Keratinocyte (primary cell): ENCODE results near the gene ABAT. TPM values are rescaled to one million over a fixed set of nuclear protein-coding genes. Genes with fewer than 3 reads are reported as not detected.

ENCODE experiments used
- DNase-seq: peaks from one replicate; pipeline ENCODE4 v3.0.0-alpha.2; 2011; ENCODE audit warnings: low read depth, missing footprints, low spot score
- FAIRE-seq: peaks from 2 replicates; lab custom pipeline; 2011; peaks lifted over from hg19 to GRCh38; lab: Jason Lieb, UNC
- H2AFZ ChIP-seq: 2 replicates; pipeline ENCODE4 v1.6.0; 2012; ENCODE audit warnings: low read length, control low read depth, inconsistent platforms; ENCODE audit not compliant: control insufficient read depth
- H3K27ac ChIP-seq: 2 replicates; pipeline ENCODE4 v1.5.1; 2011; ENCODE audit warnings: low read length; ENCODE audit not compliant: control insufficient read depth, insufficient read depth
- H3K27me3 ChIP-seq: 3 replicates; pipeline ENCODE4 v1.6.0; 2011; ENCODE audit warnings: low read length; ENCODE audit not compliant: control insufficient read depth, insufficient read depth; ENCODE audit errors: extremely low read depth
- H3K36me3 ChIP-seq, 2 experiments: 2 replicates in 1 of 2; 3 replicates in 1 of 2; pipeline ENCODE4 v1.5.1; 2011; ENCODE audit warnings: low read length in 2 of 2, mild to moderate bottlenecking in 1 of 2; ENCODE audit not compliant: control insufficient read depth in 2 of 2, insufficient read depth in 2 of 2; ENCODE audit errors: extremely low read depth in 1 of 2
- H3K4me1 ChIP-seq: 3 replicates; pipeline ENCODE4 v1.5.1; 2011; ENCODE audit warnings: low read length; ENCODE audit not compliant: control insufficient read depth, insufficient read depth; ENCODE audit errors: extremely low read depth
- H3K4me2 ChIP-seq: 3 replicates; pipeline ENCODE4 v1.6.0; 2011; ENCODE audit warnings: low read depth, low read length; ENCODE audit not compliant: control insufficient read depth, insufficient read depth; ENCODE audit errors: extremely low read depth
- H3K4me3 ChIP-seq, 3 experiments: fragments of 200-600 bp in 1 of 3; sonication (generic) in 1 of 3; 2 replicates in 2 of 3; 3 replicates in 1 of 3; pipeline ENCODE4 v1.5.1; 2011 to 2016; ENCODE audit warnings: low read length in 3 of 3, mild to moderate bottlenecking in 3 of 3, control low read depth in 2 of 3, inconsistent platforms in 1 of 3, low read depth in 1 of 3, mixed read lengths in 1 of 3, mixed run types in 1 of 3, moderate library complexity in 1 of 3; ENCODE audit not compliant: control insufficient read depth in 2 of 3, insufficient read depth in 2 of 3; ENCODE audit errors: extremely low read depth in 1 of 3
- H3K79me2 ChIP-seq: 2 replicates; pipeline ENCODE4 v1.6.0; 2012; ENCODE audit warnings: low read length; ENCODE audit not compliant: control insufficient read depth, insufficient read depth
- H3K9ac ChIP-seq: 3 replicates; pipeline ENCODE4 v1.6.0; 2011; ENCODE audit warnings: low read length; ENCODE audit not compliant: control insufficient read depth, insufficient read depth; ENCODE audit errors: extremely low read depth
- H3K9me1 ChIP-seq: 3 replicates; pipeline ENCODE4 v1.6.0; 2011; ENCODE audit warnings: low read length; ENCODE audit not compliant: control insufficient read depth, insufficient read depth; ENCODE audit errors: extremely low read depth
- H3K9me3 ChIP-seq: 2 replicates; pipeline ENCODE4 v1.5.1; 2012; ENCODE audit warnings: low read depth, low read length; ENCODE audit not compliant: control insufficient read depth
- H4K20me1 ChIP-seq: 3 replicates; pipeline ENCODE4 v1.6.0; 2011; ENCODE audit warnings: low read length; ENCODE audit not compliant: control insufficient read depth, insufficient read depth; ENCODE audit errors: extremely low read depth
- EZH2 ChIP-seq: IDR thresholded peaks from one replicate; pipeline ENCODE4 v1.6.1; 2012; ENCODE audit warnings: inconsistent platforms, mild to moderate bottlenecking, low read length, moderate library complexity
- dilution Hi-C: fragments of 300-500 bp; cut with MboI; formaldehyde crosslinking; loops from one replicate; pipeline ENCODE4 v1.7.0; 2020; ENCODE audit warnings: low sequenced_read_pairs; ENCODE audit not compliant: extremely low pct_ligation_motif_present
- polyA plus RNA-seq, 5 experiments: library from polyadenylated mRNA; depleted of rRNA in 3 of 5; stranded (reverse) in 3 of 5; stranded (forward) in 1 of 5; unstranded in 1 of 5; fragments of >200 nt; gene quantifications; 1 replicate in 1 of 5; 2 replicates in 3 of 5; 3 replicates in 1 of 5; pipeline versions ENCODE4 v1.2.1 to v1.2.3, GENCODE V29; 2011 to 2012; ENCODE audit warnings: missing spikeins in 2 of 5, low read depth in 1 of 5, low replicate concordance in 1 of 5
- TF ChIP-seq, protein P1 (sequence below), 3 experiments: IDR thresholded peaks in 1 of 3; conservative IDR thresholded peaks in 1 of 3; optimal IDR thresholded peaks in 1 of 3; 2 replicates in 2 of 3; 3 replicates in 1 of 3; pipeline versions ENCODE3 to v1.5.1; 2011; ENCODE audit warnings: low read length in 3 of 3, mild to moderate bottlenecking in 3 of 3, moderate library complexity in 2 of 3, control low read depth in 1 of 3, inconsistent platforms in 1 of 3; ENCODE audit not compliant: insufficient read depth in 2 of 3; ENCODE audit errors: extremely low read depth in 1 of 3

ABAT gene
- polyA plus RNA-seq, 1 donor (not counting 4 experiments of a cell fraction or from before 2014, with no cell fraction given), result 13.7 TPM

DNA sequence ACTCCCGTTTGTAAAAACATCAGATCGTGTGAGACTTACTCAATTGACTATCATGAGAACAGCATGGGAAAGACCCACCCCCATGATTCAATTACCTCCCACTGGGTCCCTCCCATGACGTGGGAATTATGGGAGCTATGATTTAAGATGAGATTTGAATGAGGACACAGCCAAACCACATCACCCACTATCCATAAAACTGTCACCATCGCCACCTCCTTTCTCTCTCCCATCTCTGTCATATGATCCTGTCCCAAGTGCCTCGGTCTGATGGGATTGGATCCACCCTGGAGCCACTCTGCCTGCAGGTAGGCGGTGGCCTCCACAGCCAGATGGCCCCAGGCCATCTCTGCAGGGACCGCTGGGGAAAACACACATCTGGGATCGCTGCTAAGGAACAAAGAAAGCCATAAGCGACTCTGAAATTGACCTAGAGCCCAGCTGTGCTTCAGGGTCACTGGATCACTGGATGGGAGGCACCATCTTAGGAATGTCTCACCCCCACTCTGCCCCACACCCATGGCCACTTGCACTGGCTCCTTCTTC lies 61.8 kb downstream of the ABAT start:
- H3K4me2 ChIP-seq, result no peak overlapping the region
- FAIRE-seq, result no peak
- no peaks in the 10 kb centered on the region for H3K79me2 ChIP-seq
- no peaks in the 10 kb centered on the region for H3K27me3 ChIP-seq
- no peaks in the 10 kb centered on the region for H3K9me3 ChIP-seq
- no peak overlapping the region for H3K9ac ChIP-seq
- no peak overlapping the region for H3K4me3 ChIP-seq
- no peaks in the 10 kb centered on the region for H3K4me1 ChIP-seq
- no peak overlapping the region for H2AFZ ChIP-seq
- no peak for TF ChIP-seq EZH2
- TF ChIP-seq, protein P1, sequence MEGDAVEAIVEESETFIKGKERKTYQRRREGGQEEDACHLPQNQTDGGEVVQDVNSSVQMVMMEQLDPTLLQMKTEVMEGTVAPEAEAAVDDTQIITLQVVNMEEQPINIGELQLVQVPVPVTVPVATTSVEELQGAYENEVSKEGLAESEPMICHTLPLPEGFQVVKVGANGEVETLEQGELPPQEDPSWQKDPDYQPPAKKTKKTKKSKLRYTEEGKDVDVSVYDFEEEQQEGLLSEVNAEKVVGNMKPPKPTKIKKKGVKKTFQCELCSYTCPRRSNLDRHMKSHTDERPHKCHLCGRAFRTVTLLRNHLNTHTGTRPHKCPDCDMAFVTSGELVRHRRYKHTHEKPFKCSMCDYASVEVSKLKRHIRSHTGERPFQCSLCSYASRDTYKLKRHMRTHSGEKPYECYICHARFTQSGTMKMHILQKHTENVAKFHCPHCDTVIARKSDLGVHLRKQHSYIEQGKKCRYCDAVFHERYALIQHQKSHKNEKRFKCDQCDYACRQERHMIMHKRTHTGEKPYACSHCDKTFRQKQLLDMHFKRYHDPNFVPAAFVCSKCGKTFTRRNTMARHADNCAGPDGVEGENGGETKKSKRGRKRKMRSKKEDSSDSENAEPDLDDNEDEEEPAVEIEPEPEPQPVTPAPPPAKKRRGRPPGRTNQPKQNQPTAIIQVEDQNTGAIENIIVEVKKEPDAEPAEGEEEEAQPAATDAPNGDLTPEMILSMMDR (optimal IDR thresholded peaks at IDR 0.05 in 1 of 3, IDR thresholded peaks at IDR 0.05 in 1 of 3, conservative IDR thresholded peaks at IDR 0.05 in 1 of 3; ENCODE audit: extremely low read depth in 1 of 3, insufficient read depth in 2 of 3, low read length in 3 of 3), result no peak
- dilution Hi-C loops, result no loop called here
- no peak overlapping the region for H3K27ac ChIP-seq
- no peak for DNase-seq
- H4K20me1 ChIP-seq, result no peaks in the 10 kb centered on the region
- H3K36me3 ChIP-seq, result no peaks in the 10 kb centered on the region
- H3K9me1 ChIP-seq, result no peaks in the 10 kb centered on the region

GRCh38 chr16:8739151-8739550 lies 64.7 kb downstream of the ABAT start:
- Histone ChIP-seq H3K9me1 (no peaks in the 10 kb centered on the region), H3K9ac (no peak overlapping the region), H3K4me2 (no peak overlapping the region), H3K36me3 (no peaks in the 10 kb centered on the region), H2AFZ (no peak overlapping the region), H3K27ac (no peak overlapping the region), H3K9me3 (no peaks in the 10 kb centered on the region), H4K20me1 (no peaks in the 10 kb centered on the region), H3K4me1 (no peaks in the 10 kb centered on the region), H3K4me3 (no peak overlapping the region), H3K27me3 (no peaks in the 10 kb centered on the region), H3K79me2 (no peaks in the 10 kb centered on the region)
- FAIRE-seq (no peak), DNase-seq (no peak)
- dilution Hi-C loops, result no loop called here
- TF ChIP-seq, protein P1 (optimal IDR thresholded peaks at IDR 0.05 in 1 of 3, IDR thresholded peaks at IDR 0.05 in 1 of 3, conservative IDR thresholded peaks at IDR 0.05 in 1 of 3; ENCODE audit: extremely low read depth in 1 of 3, insufficient read depth in 2 of 3, low read length in 3 of 3), result no peak
- TF ChIP-seq EZH2, result no peak
